ENCODE results near the gene KCNJ15. TPM values are rescaled to one million over a fixed set of nuclear protein-coding genes. Genes with fewer than 3 reads are reported as not detected.

Gene KCNJ15
- total RNA-seq, 1 experiment from 2014 or later, result 0.13 TPM

DNA sequence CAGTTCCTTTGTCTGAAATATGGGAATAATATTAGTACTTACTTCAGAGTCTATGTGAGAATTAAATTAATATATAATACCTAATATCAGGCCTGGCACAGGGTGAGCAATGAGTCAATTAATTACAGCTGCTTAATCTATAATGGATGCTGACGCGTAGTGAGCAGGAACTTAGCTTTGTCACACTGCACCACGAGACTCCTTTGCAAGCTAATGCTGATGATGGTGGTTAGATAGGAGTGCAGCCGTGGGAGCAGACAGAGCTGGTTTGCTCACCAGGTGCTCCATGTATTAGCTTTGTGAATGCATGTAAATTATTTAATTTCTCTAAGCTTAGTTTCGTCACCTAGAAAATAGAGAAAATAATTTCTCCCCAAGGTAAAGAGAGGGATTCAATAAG lies 35.1 kb downstream of the KCNJ15 start:
- in situ Hi-C loops (cut with HindIII; ENCODE audit: low pct_unique_long_range_greater_than_20kb, low sequenced_read_pairs) (no loop called here), intact Hi-C loops (cut with micrococcal nuclease; ENCODE audit: unreplicated experiment) (no loop called here)
- Histone ChIP-seq H3K4me3 (ENCODE audit: low read depth in 2 of 2, low read length in 2 of 2) (no peak overlapping the region), H3K9me3 (ENCODE audit: control insufficient read depth, insufficient read depth, low read depth, low read length) (no peaks in the 10 kb centered on the region), H3K27me3 (ENCODE audit: control insufficient read depth, insufficient read depth, low read length) (no peaks in the 10 kb centered on the region), H3K27ac (ENCODE audit: low read length) (no peak overlapping the region), H3K4me1 (ENCODE audit: control insufficient read depth, insufficient read depth, low read length) (no peaks in the 10 kb centered on the region), H3K36me3 (ENCODE audit: control insufficient read depth, insufficient read depth, low read length) (no peaks in the 10 kb centered on the region)
- ChIA-PET POLR2A (no interaction called here), CTCF (no interaction called here)
- no TSS peak for BruUV-seq (replicated peaks)
- TF ChIP-seq POLR2AphosphoS5 (IDR thresholded peaks at IDR 0.05; ENCODE audit: low read depth, low read length) (no peak), SIN3A (IDR thresholded peaks at IDR 0.05; ENCODE audit: borderline replicate concordance, insufficient read depth, low read depth, low read length) (no peak), CTCF (IDR thresholded peaks at IDR 0.05) (no peak), TCF7L2 (IDR thresholded peaks at IDR 0.05; ENCODE audit: low read depth, low read length) (no peak)
- TF ChIP-seq, protein P1, sequence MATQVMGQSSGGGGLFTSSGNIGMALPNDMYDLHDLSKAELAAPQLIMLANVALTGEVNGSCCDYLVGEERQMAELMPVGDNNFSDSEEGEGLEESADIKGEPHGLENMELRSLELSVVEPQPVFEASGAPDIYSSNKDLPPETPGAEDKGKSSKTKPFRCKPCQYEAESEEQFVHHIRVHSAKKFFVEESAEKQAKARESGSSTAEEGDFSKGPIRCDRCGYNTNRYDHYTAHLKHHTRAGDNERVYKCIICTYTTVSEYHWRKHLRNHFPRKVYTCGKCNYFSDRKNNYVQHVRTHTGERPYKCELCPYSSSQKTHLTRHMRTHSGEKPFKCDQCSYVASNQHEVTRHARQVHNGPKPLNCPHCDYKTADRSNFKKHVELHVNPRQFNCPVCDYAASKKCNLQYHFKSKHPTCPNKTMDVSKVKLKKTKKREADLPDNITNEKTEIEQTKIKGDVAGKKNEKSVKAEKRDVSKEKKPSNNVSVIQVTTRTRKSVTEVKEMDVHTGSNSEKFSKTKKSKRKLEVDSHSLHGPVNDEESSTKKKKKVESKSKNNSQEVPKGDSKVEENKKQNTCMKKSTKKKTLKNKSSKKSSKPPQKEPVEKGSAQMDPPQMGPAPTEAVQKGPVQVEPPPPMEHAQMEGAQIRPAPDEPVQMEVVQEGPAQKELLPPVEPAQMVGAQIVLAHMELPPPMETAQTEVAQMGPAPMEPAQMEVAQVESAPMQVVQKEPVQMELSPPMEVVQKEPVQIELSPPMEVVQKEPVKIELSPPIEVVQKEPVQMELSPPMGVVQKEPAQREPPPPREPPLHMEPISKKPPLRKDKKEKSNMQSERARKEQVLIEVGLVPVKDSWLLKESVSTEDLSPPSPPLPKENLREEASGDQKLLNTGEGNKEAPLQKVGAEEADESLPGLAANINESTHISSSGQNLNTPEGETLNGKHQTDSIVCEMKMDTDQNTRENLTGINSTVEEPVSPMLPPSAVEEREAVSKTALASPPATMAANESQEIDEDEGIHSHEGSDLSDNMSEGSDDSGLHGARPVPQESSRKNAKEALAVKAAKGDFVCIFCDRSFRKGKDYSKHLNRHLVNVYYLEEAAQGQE (IDR thresholded peaks at IDR 0.05; ENCODE audit: insufficient read depth in 1 of 2, low read depth in 2 of 2, low read length in 1 of 2), result no peak
- DNase-seq (ENCODE audit: low read depth, low spot score) (no peak), ATAC-seq (no peak)

DNA sequence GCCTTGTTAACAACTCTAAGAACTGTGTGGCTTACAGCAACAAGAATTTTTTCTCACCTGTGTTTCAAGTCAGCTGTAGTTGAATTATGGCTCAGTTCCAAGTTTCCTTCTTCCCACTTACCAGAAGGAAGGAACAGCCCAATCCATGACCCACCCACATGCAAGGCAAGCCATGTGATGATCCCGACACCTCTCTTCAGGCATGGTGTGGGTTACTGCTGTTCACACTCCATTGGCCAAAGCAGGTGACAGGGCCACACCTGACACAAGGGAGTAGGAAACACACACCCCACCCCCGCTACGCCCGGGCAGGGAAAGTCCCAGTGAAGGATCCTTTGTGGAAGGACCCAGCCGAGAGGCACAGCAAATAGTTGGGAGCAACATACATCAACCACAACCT lies 36.3 kb downstream of the KCNJ15 start:
- DNase-seq (ENCODE audit: low read depth, low spot score), result no peak
- ChIA-PET CTCF (no interaction called here), POLR2A (no interaction called here)
- ATAC-seq, result no peak
- TF ChIP-seq TCF7L2 (IDR thresholded peaks at IDR 0.05; ENCODE audit: low read depth, low read length) (no peak), POLR2AphosphoS5 (IDR thresholded peaks at IDR 0.05; ENCODE audit: low read depth, low read length) (no peak), CTCF (IDR thresholded peaks at IDR 0.05) (no peak), SIN3A (IDR thresholded peaks at IDR 0.05; ENCODE audit: borderline replicate concordance, insufficient read depth, low read depth, low read length) (no peak)
- TF ChIP-seq, protein P1 (IDR thresholded peaks at IDR 0.05; ENCODE audit: insufficient read depth in 1 of 2, low read depth in 2 of 2, low read length in 1 of 2), result no peak
- no TSS peak for BruUV-seq (replicated peaks)
- H3K27ac ChIP-seq (ENCODE audit: low read length), result no peak overlapping the region
- intact Hi-C loops (cut with micrococcal nuclease; ENCODE audit: unreplicated experiment) (no loop called here), in situ Hi-C loops (cut with HindIII; ENCODE audit: low pct_unique_long_range_greater_than_20kb, low sequenced_read_pairs) (no loop called here)
- H3K36me3 ChIP-seq (ENCODE audit: control insufficient read depth, insufficient read depth, low read length), result no peaks in the 10 kb centered on the region
- H3K27me3 ChIP-seq (ENCODE audit: control insufficient read depth, insufficient read depth, low read length), result no peaks in the 10 kb centered on the region
- no peaks in the 10 kb centered on the region for H3K4me1 ChIP-seq (ENCODE audit: control insufficient read depth, insufficient read depth, low read length)
- no peaks in the 10 kb centered on the region for H3K9me3 ChIP-seq (ENCODE audit: control insufficient read depth, insufficient read depth, low read depth, low read length)
- H3K4me3 ChIP-seq (ENCODE audit: low read depth in 2 of 2, low read length in 2 of 2), result no peak overlapping the region
